Measurements from ENCODE around the gene PCGF3. TPM values are rescaled to one million over a fixed set of nuclear protein-coding genes. Genes with fewer than 3 reads are reported as not detected.

The PCGF3 gene
- total RNA-seq, 1 experiment from 2014 or later, result 31.5 TPM

GRCh38 chr4:740656-741282 is 35.1 kb downstream of the PCGF3 start:
- Histone ChIP-seq H3F3A (ENCODE audit: low read length, unreplicated experiment) (no peaks in the 10 kb centered on the region), H3K27ac (ENCODE audit: low read length) (no peak overlapping the region), H3K4me2 (ENCODE audit: low read length) (no peak overlapping the region), H3K9me3 (ENCODE audit: low read length) (no peaks in the 10 kb centered on the region), H3K4me1 (ENCODE audit: insufficient read depth, low read length) (no peaks in the 10 kb centered on the region), H3K9ac (ENCODE audit: low read length) (no peak overlapping the region), H3K9me2 (replicated peaks; ENCODE audit: low read length) (no peaks in the 10 kb centered on the region), H3K36me3 (ENCODE audit: low read depth, low read length) (no peaks in the 10 kb centered on the region; the same call in 1 of the 2 replicates), H3K4me3 (ENCODE audit: low read length) (no peak overlapping the region), H3K27me3 (ENCODE audit: low read length) (no peaks in the 10 kb centered on the region), H3K79me2 (ENCODE audit: low read length) (no peaks in the 10 kb centered on the region), H4K20me1 (ENCODE audit: low read length) (no peaks in the 10 kb centered on the region), H2AFZ (ENCODE audit: low read length) (no peak overlapping the region)
- ATAC-seq (peak; percentile 70; the same call in 1 of the 2 replicates), DNase-seq (peak; percentile 20)
- no TSS peak for BruUV-seq (replicated peaks)
- ChIA-PET CTCF (interaction anchor here (0.9 kb wide), 1 partner anchor 35 kb away, joined by 5 read pairs; the partner anchor contains the start of gene PCGF3), POLR2A (ENCODE audit: unreplicated experiment) (interaction anchor here (0.7 kb wide), 1 partner anchor 246 kb away, joined by 4 read pairs; no protein-coding TSS in a partner anchor)
- intact Hi-C loops (cut with micrococcal nuclease), result no loop called here
- TF ChIP-seq EZH2 (IDR thresholded peaks at IDR 0.05; ENCODE audit: low read length, unreplicated experiment) (no peak), EZH2phosphoT487 (IDR thresholded peaks at IDR 0.05; ENCODE audit: borderline replicate concordance, low read length) (no peak)
- TF ChIP-seq, protein P1, sequence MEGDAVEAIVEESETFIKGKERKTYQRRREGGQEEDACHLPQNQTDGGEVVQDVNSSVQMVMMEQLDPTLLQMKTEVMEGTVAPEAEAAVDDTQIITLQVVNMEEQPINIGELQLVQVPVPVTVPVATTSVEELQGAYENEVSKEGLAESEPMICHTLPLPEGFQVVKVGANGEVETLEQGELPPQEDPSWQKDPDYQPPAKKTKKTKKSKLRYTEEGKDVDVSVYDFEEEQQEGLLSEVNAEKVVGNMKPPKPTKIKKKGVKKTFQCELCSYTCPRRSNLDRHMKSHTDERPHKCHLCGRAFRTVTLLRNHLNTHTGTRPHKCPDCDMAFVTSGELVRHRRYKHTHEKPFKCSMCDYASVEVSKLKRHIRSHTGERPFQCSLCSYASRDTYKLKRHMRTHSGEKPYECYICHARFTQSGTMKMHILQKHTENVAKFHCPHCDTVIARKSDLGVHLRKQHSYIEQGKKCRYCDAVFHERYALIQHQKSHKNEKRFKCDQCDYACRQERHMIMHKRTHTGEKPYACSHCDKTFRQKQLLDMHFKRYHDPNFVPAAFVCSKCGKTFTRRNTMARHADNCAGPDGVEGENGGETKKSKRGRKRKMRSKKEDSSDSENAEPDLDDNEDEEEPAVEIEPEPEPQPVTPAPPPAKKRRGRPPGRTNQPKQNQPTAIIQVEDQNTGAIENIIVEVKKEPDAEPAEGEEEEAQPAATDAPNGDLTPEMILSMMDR (conservative IDR thresholded peaks at IDR 0.05; ENCODE audit: low read depth, low read length), result no peak

- no peak for TF ChIP-seq EZH2phosphoT487 (IDR thresholded peaks at IDR 0.05; ENCODE audit: borderline replicate concordance, low read length)
- TF ChIP-seq, protein P1 (conservative IDR thresholded peaks at IDR 0.05; ENCODE audit: low read depth, low read length), result no peak
- TF ChIP-seq EZH2 (IDR thresholded peaks at IDR 0.05; ENCODE audit: low read length, unreplicated experiment), result no peak
- Histone ChIP-seq H3K27ac (ENCODE audit: low read length) (no peak overlapping the region), H4K20me1 (ENCODE audit: low read length) (no peaks in the 10 kb centered on the region), H3K9ac (ENCODE audit: low read length) (no peak overlapping the region), H3K4me3 (ENCODE audit: low read length) (no peak overlapping the region), H3K9me3 (ENCODE audit: low read length) (no peaks in the 10 kb centered on the region), H3K9me2 (replicated peaks; ENCODE audit: low read length) (no peaks in the 10 kb centered on the region), H3K4me2 (ENCODE audit: low read length) (no peak overlapping the region), H3K4me1 (ENCODE audit: insufficient read depth, low read length) (no peaks in the 10 kb centered on the region), H3K36me3 (ENCODE audit: low read depth, low read length) (no peaks in the 10 kb centered on the region; the same call in 1 of the 2 replicates), H3K79me2 (ENCODE audit: low read length) (no peaks in the 10 kb centered on the region), H2AFZ (ENCODE audit: low read length) (no peak overlapping the region), H3K27me3 (ENCODE audit: low read length) (no peaks in the 10 kb centered on the region), H3F3A (ENCODE audit: low read length, unreplicated experiment) (no peaks in the 10 kb centered on the region)
- CTCF ChIA-PET, result interaction anchor here (0.6 kb wide), 1 partner anchor 155 kb away, joined by 3 read pairs; no protein-coding TSS in a partner anchor
- DNase-seq (no peak), ATAC-seq (no peak)
- POLR2A ChIA-PET (ENCODE audit: unreplicated experiment), result no interaction called here
- intact Hi-C loops (cut with micrococcal nuclease), result no loop called here
- BruUV-seq (replicated peaks), result no TSS peak
These were observed 36.6 kb downstream of the PCGF3 start for GRCh38 chr4:742096-742741.
